Endothelial cell of umbilical vein (primary cell): ENCODE measurements around the gene EBPL. TPM values are rescaled to one million over a fixed set of nuclear protein-coding genes. Genes with fewer than 3 reads are reported as not detected.

ENCODE experiments used
- BruUV-seq: library from RNA; stranded (reverse); fragments of 400-500 nt; replicated peaks from 2 replicates; lab custom pipeline; 2021; lab: Mats Ljungman, UMichigan
- CTCF ChIA-PET: fragments of 300-600, 350-600 bp; sonication (Branson Sonifier 250); formaldehyde crosslinking; loops from one replicate; lab custom pipeline; 2021; ENCODE audit warnings: antibody characterized with exemption, inconsistent platforms; lab: Charles Lee
- POLR2A ChIA-PET: fragments of 300-600, 350-600 bp; sonication (Branson Sonifier 250); formaldehyde crosslinking; loops from one replicate; lab custom pipeline; 2021; ENCODE audit warnings: antibody characterized with exemption, inconsistent platforms; lab: Charles Lee
- DNase-seq: peaks from one replicate; pipeline ENCODE4 v3.0.0-alpha.2; 2011; ENCODE audit warnings: low read depth, low spot score
- FAIRE-seq: peaks from 2 replicates; lab custom pipeline; 2011; peaks lifted over from hg19 to GRCh38; lab: Jason Lieb, UNC
- H2AFZ ChIP-seq: 2 replicates; pipeline ENCODE4 v1.6.0; 2012; ENCODE audit warnings: low read depth, low read length, control low read depth, inconsistent platforms
- H3K27ac ChIP-seq: 2 replicates; pipeline ENCODE4 v1.5.1; 2011; ENCODE audit warnings: low read depth, mild to moderate bottlenecking, control low read depth, low read length, moderate library complexity; ENCODE audit not compliant: insufficient read depth
- H3K27me3 ChIP-seq, 2 experiments: 2 replicates each; pipeline versions ENCODE4 v1.6.0 to v1.6.1; 2011; ENCODE audit warnings: low read length in 2 of 2, mixed read lengths in 1 of 2; ENCODE audit not compliant: control insufficient read depth in 2 of 2, insufficient read depth in 2 of 2
- H3K36me3 ChIP-seq, 2 experiments: 2 replicates in 1 of 2; 3 replicates in 1 of 2; pipeline ENCODE4 v1.5.1; 2011; ENCODE audit warnings: low read length in 2 of 2, mild to moderate bottlenecking in 1 of 2, moderate library complexity in 1 of 2; ENCODE audit not compliant: control insufficient read depth in 2 of 2, insufficient read depth in 2 of 2; ENCODE audit errors: extremely low read depth in 1 of 2
- H3K4me1 ChIP-seq: 3 replicates; pipeline ENCODE4 v1.5.1; 2011; ENCODE audit warnings: mild to moderate bottlenecking, low read length; ENCODE audit not compliant: control insufficient read depth, insufficient read depth; ENCODE audit errors: extremely low read depth
- H3K4me2 ChIP-seq: 2 replicates; pipeline ENCODE4 v1.6.1; 2011; ENCODE audit warnings: low read length, control low read depth, mixed read lengths; ENCODE audit not compliant: insufficient read depth
- H3K4me3 ChIP-seq, 3 experiments: fragments of 200-600 bp in 1 of 3; sonication (generic), shearing (Covaris generic) in 1 of 3; replicated peaks in 1 of 3; 2 replicates each; pipeline ENCODE4 v1.5.1; 2011 to 2016; ENCODE audit warnings: control low read depth in 3 of 3, low read length in 3 of 3, mild to moderate bottlenecking in 2 of 3, inconsistent platforms in 1 of 3, low read depth in 1 of 3, moderate library complexity in 1 of 3; ENCODE audit not compliant: insufficient read depth in 1 of 3
- H3K79me2 ChIP-seq: 2 replicates; pipeline ENCODE4 v1.6.0; 2012; ENCODE audit warnings: low read length, inconsistent platforms; ENCODE audit not compliant: control insufficient read depth, insufficient read depth
- H3K9ac ChIP-seq: replicated peaks from 2 replicates; pipeline ENCODE3; 2011; ENCODE audit warnings: low read length, control low read depth; ENCODE audit not compliant: insufficient read depth; ENCODE audit errors: extremely low read depth
- H3K9me1 ChIP-seq: replicated peaks from 3 replicates; pipeline ENCODE4 v1.6.0; 2011; ENCODE audit warnings: mild to moderate bottlenecking, low read length; ENCODE audit not compliant: control insufficient read depth, insufficient read depth; ENCODE audit errors: extremely low read depth
- H3K9me3 ChIP-seq: replicated peaks from 2 replicates; pipeline ENCODE4 v1.5.1; 2012; ENCODE audit warnings: low read length, inconsistent platforms; ENCODE audit not compliant: control insufficient read depth, insufficient read depth
- H4K20me1 ChIP-seq: replicated peaks from 2 replicates; pipeline ENCODE3; 2011; ENCODE audit warnings: mild to moderate bottlenecking, low read length; ENCODE audit not compliant: control insufficient read depth, insufficient read depth; ENCODE audit errors: extremely low read depth
- EZH2 ChIP-seq: IDR thresholded peaks from 2 replicates; pipeline ENCODE4 v1.6.1; 2012; ENCODE audit warnings: borderline replicate concordance, low read depth, mild to moderate bottlenecking, moderate library complexity, low read length, inconsistent platforms; ENCODE audit not compliant: severe bottlenecking
- FOS ChIP-seq: IDR thresholded peaks from 2 replicates; pipeline ENCODE4 v1.6.1; 2011; ENCODE audit warnings: mild to moderate bottlenecking, low read length, moderate library complexity, borderline replicate concordance; ENCODE audit not compliant: insufficient read depth
- JUN ChIP-seq: IDR thresholded peaks from 2 replicates; pipeline ENCODE4 v1.6.1; 2011; ENCODE audit warnings: borderline replicate concordance, low read depth; ENCODE audit not compliant: insufficient read length, insufficient read depth
- MAX ChIP-seq: IDR thresholded peaks from 2 replicates; pipeline ENCODE4 v1.6.1; 2011; ENCODE audit not compliant: insufficient read depth, insufficient read length
- MYC ChIP-seq: IDR thresholded peaks from one replicate; pipeline ENCODE4 v1.6.1; 2011; ENCODE audit warnings: mild to moderate bottlenecking, low read depth, low read length
- POLR2A ChIP-seq: IDR thresholded peaks from 2 replicates; pipeline ENCODE4 v1.6.1; 2012; ENCODE audit warnings: low read depth, mild to moderate bottlenecking, control low read depth, low read length
- POLR2AphosphoS5 ChIP-seq: IDR thresholded peaks from 2 replicates; pipeline ENCODE4 v1.6.1; 2012; ENCODE audit warnings: low read depth, mild to moderate bottlenecking, control low read depth, low read length, moderate library complexity; ENCODE audit not compliant: insufficient read depth
- dilution Hi-C: fragments of 300-500 bp; cut with MboI; formaldehyde crosslinking; loops from one replicate; pipeline ENCODE4 v1.15.0; 2019; ENCODE audit warnings: low sequenced_read_pairs; ENCODE audit not compliant: extremely low pct_ligation_motif_present
- intact Hi-C: fragments of 100-400 bp; cut with micrococcal nuclease; formaldehyde crosslinking; loops from one replicate; pipeline ENCODE4 v1.10.0; 2022
- polyA plus RNA-seq, 4 experiments: library from polyadenylated mRNA; depleted of rRNA in 3 of 4; stranded (reverse) in 3 of 4; unstranded in 1 of 4; fragments of >200 nt; gene quantifications; 2 replicates each; pipeline versions ENCODE4 v1.2.1 to v1.2.3, GENCODE V29; 2011 to 2012; ENCODE audit warnings: missing spikeins in 1 of 4
- total RNA-seq: library from RNA; stranded (reverse); gene quantifications from 2 replicates; pipeline ENCODE4 v1.2.3, GENCODE V29; 2021

The EBPL gene
- total and polyA plus RNA-seq, 2 donors (not counting 3 experiments of a cell fraction or from before 2014, with no cell fraction given) = 75.5 to 159 TPM

GRCh38 chr13:49649963-49650312 is 41.3 kb downstream of the EBPL start:
- H3K4me1 ChIP-seq = peaks cover 15% of the 10 kb centered on the region
- dilution Hi-C loops (no loop called here), intact Hi-C loops (loop anchor here (1.0 to 5.0 kb wide), 2 partner anchors 34 to 142 kb away; partner anchors contain the start of gene KPNA3)
- H3K27ac ChIP-seq = no peak overlapping the region
- no peak overlapping the region for H2AFZ ChIP-seq
- ChIA-PET CTCF (interaction anchor here (1.0 to 2.0 kb wide), 5 partner anchors 9 to 26 kb away, joined by 3 to 8 read pairs (median 4); no protein-coding TSS in a partner anchor), POLR2A (no interaction called here)
- H4K20me1 ChIP-seq = no peaks in the 10 kb centered on the region
- no peaks in the 10 kb centered on the region for H3K79me2 ChIP-seq
- H3K4me2 ChIP-seq = no peak overlapping the region
- TF ChIP-seq EZH2 (no peak), FOS (no peak), MYC (no peak), MAX (no peak), JUN (no peak), POLR2A (no peak), POLR2AphosphoS5 (no peak)
- no peaks in the 10 kb centered on the region for H3K9me3 ChIP-seq
- no peaks in the 10 kb centered on the region for H3K36me3 ChIP-seq
- no peaks in the 10 kb centered on the region for H3K9me1 ChIP-seq
- H3K4me3 ChIP-seq = no peak overlapping the region
- no peaks in the 10 kb centered on the region for H3K27me3 ChIP-seq
- FAIRE-seq (no peak), DNase-seq (no peak)
- H3K9ac ChIP-seq = no peak overlapping the region
- no TSS peak for BruUV-seq
